Suprapubic skin (tissue), 4 donors: ENCODE data around the gene SHMT2. TPM values are rescaled to one million over a fixed set of nuclear protein-coding genes. Genes with fewer than 3 reads are reported as not detected.

Experiments
- DNase-seq, 2 donors: peaks; one replicate each; pipeline ENCODE4 v3.0.0-alpha.2; 2019; ENCODE audit warnings: low spot score in 2 of 2
- H3K27ac ChIP-seq: fragments of 200-600 bp; sonication (generic); one replicate; pipeline ENCODE4 v1.5.1; 2019
- H3K27me3 ChIP-seq: fragments of 200-600 bp; sonication (generic); one replicate; pipeline ENCODE4 v1.5.1; 2019
- H3K36me3 ChIP-seq: fragments of 200-600 bp; sonication (generic); one replicate; pipeline ENCODE4 v1.5.1; 2019
- H3K4me1 ChIP-seq: fragments of 200-600 bp; sonication (generic); one replicate; pipeline ENCODE4 v1.5.1; 2019
- H3K4me3 ChIP-seq: fragments of 200-600 bp; sonication (generic); one replicate; pipeline ENCODE4 v1.5.1; 2019; ENCODE audit warnings: mild to moderate bottlenecking
- H3K9me3 ChIP-seq: fragments of 200-600 bp; sonication (generic); one replicate; pipeline ENCODE4 v1.5.1; 2019
- CTCF ChIP-seq, 2 donors: fragments of 200-600 bp in 1 of 2; fragments of 450-650 bp in 1 of 2; sonication (generic) in 1 of 2; IDR thresholded peaks; one replicate each; pipeline ENCODE4 v1.5.1; 2016 to 2019; ENCODE audit warnings: antibody characterized with exemption in 2 of 2, mild to moderate bottlenecking in 1 of 2, moderate library complexity in 1 of 2
- EP300 ChIP-seq: sonication (generic); formaldehyde crosslinking; IDR thresholded peaks from one replicate; pipeline ENCODE4 v1.6.1; 2017; ENCODE audit warnings: antibody characterized with exemption
- POLR2A ChIP-seq, 2 donors: fragments of 450-650 bp; IDR thresholded peaks; one replicate each; pipeline ENCODE4 v1.6.1; 2017; ENCODE audit warnings: antibody characterized with exemption in 2 of 2, mild to moderate bottlenecking in 2 of 2, moderate library complexity in 2 of 2
- POLR2AphosphoS5 ChIP-seq, 3 donors: sonication (generic); formaldehyde crosslinking; IDR thresholded peaks; one replicate each; pipeline ENCODE4 v1.6.1; 2017; ENCODE audit warnings: antibody characterized with exemption in 3 of 3
- WGBS: methylation state at CpG from one replicate; pipeline ENCODE4 v1.1.5; 2018; 5-methylcytosine and 5-hydroxymethylcytosine counted together
- total RNA-seq, 4 donors: library from RNA; depleted of rRNA; stranded (reverse); fragments of >200 nt; gene quantifications; one replicate each; pipeline ENCODE4 v1.1.0, GENCODE V29; 2016

SHMT2 gene
- total RNA-seq, 4 donors from 2014 or later: 53.5 to 87.2 (median 70.3) TPM

GRCh38 chr12:57236201-57236924 lies 6.9 kb downstream of the SHMT2 start:
- peak overlapping the region; percentile 31 for H3K4me3 ChIP-seq

GRCh38 chr12:57236925-57237595 lies 7.5 kb downstream of the SHMT2 start:
- H3K36me3 ChIP-seq: peaks cover 27% of the 10 kb centered on the region
- peak overlapping the region; percentile 28 for H3K27ac ChIP-seq
- H3K9me3 ChIP-seq: no peaks in the 10 kb centered on the region
- peak overlapping the region; percentile 31 for H3K4me3 ChIP-seq
- TF ChIP-seq POLR2A (IDR thresholded peaks at IDR 0.05) (no peak), CTCF (IDR thresholded peaks at IDR 0.05) (no peak), POLR2AphosphoS5 (IDR thresholded peaks at IDR 0.05) (no peak), EP300 (no peak)
- 29% methylated on average over 8 of the region's 9 CpGs for WGBS
- H3K27me3 ChIP-seq: peaks cover 46% of the 10 kb centered on the region
- peaks cover 76% of the 10 kb centered on the region for H3K4me1 ChIP-seq
- DNase-seq: no peak

More at GRCh38 chr12:57236201-57236924, 6.9 kb downstream of the SHMT2 start:
- 22% methylated on average over 20 of the region's 40 CpGs for WGBS
- TF ChIP-seq POLR2A (IDR thresholded peaks at IDR 0.05) (no peak), CTCF (IDR thresholded peaks at IDR 0.05) (no peak), POLR2AphosphoS5 (IDR thresholded peaks at IDR 0.05) (no peak), EP300 (no peak)
- peaks cover 39% of the 10 kb centered on the region for H3K27me3 ChIP-seq
- H3K9me3 ChIP-seq: no peaks in the 10 kb centered on the region
- H3K36me3 ChIP-seq: peaks cover 33% of the 10 kb centered on the region
- peak overlapping the region; percentile 28 for H3K27ac ChIP-seq
- DNase-seq: no peak
- peaks cover 74% of the 10 kb centered on the region for H3K4me1 ChIP-seq

GRCh38 chr12:57237596-57237931 lies 8.1 kb downstream of the SHMT2 start:
- H3K27me3 ChIP-seq: peaks cover 51% of the 10 kb centered on the region
- no peak overlapping the region for H3K27ac ChIP-seq
- peaks cover 22% of the 10 kb centered on the region for H3K36me3 ChIP-seq
- H3K9me3 ChIP-seq: no peaks in the 10 kb centered on the region
- no peak for DNase-seq
- WGBS: 39% methylated on average over 5 of the region's 5 CpGs
- H3K4me1 ChIP-seq: peaks cover 81% of the 10 kb centered on the region
- H3K4me3 ChIP-seq: peak overlapping the region; percentile 56
- no peak for TF ChIP-seq POLR2A (IDR thresholded peaks at IDR 0.05)
- no peak for TF ChIP-seq CTCF (IDR thresholded peaks at IDR 0.05)
- no peak for TF ChIP-seq EP300
- TF ChIP-seq POLR2AphosphoS5 (IDR thresholded peaks at IDR 0.05): no peak

- peak overlapping the region; percentile 56 for H3K4me3 ChIP-seq
- peaks cover 57% of the 10 kb centered on the region for H3K27me3 ChIP-seq
- TF ChIP-seq POLR2A (IDR thresholded peaks at IDR 0.05): no peak
- TF ChIP-seq POLR2AphosphoS5 (IDR thresholded peaks at IDR 0.05): no peak
- TF ChIP-seq CTCF (IDR thresholded peaks at IDR 0.05): no peak
- TF ChIP-seq EP300: no peak
- no peaks in the 10 kb centered on the region for H3K9me3 ChIP-seq
- H3K36me3 ChIP-seq: peaks cover 16% of the 10 kb centered on the region
- peak in 1 of 2 donors; percentile 70 for DNase-seq
- 5% methylated on average over 41 of the region's 63 CpGs for WGBS
- no peak overlapping the region for H3K27ac ChIP-seq
- H3K4me1 ChIP-seq: peaks cover 88% of the 10 kb centered on the region
These were observed 8.7 kb downstream of the SHMT2 start for GRCh38 chr12:57237932-57238853.
